Bone marrow (tissue), 2 donors: Measurements from ENCODE around the gene KLHDC4.
A peak's percentile ranks its signal among the peaks of the same experiment; 100 is the strongest.
"Not testable (repeated sequence)": the region's sequence is repeated elsewhere in the genome, so short reads cannot be mapped to it uniquely, and the experiment has no call there.

Experiments
- DNase-seq, 2 donors: peaks; one replicate each; lab custom pipeline; 2025; lab: John Stamatoyannopoulos, UW

Gene KLHDC4

GRCh38 chr16:87765776-87766484 is at the start of gene KLHDC4:
KLHDC4 (minus strand) TSS chr16:87765986; CDS start chr16:87765890, 96 bp downstream.
- DNase-seq = peak; percentile 68 to 69

DNA sequence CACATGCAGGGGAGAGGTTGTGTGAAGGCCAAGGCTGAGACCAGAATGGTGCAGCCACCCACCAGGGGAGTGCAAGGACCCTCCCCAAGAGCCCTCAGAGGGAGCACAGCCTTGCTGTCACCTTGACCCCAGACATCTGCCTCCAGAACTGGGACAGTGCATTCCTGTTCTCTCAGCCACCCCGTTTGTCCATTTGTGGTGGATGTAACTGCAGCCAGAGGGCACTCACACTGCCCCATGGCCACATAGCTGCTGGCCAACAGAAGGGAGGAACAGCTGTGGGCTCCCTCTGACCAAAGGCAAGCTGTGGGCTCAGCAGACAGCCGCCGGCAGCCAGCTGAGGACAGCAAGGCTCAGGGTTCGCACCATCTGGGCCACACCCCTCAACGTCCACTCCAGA is 49.8 kb upstream of the KLHDC4 start:
- no peak for DNase-seq

DNA sequence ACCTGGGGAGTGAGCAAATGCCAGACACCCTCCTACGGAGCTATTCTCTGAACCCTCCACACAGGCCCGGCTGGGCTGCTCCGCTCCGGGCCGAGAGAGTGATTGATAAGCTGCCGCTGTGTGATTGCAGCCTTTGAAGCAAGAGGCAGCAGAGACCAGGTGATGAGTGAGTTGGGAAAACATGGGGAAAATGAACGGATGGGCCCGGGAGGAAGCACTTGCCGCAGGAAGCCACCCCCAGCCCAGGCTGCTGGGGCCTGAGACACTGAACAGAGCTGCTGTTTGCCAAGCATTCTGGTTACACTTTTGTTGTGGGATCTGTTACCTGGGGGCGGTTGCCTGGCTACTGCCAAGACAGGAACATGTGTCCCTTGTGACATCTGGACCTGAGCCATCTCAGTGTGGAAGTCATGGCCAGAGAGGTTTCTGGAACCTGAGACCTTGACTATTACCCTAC is 46.4 kb upstream of the KLHDC4 start:
- DNase-seq = no peak

- DNase-seq = not testable (repeated sequence)
Observed at GRCh38 chr16:87811454-87811853, 45.7 kb upstream of the KLHDC4 start.

DNA sequence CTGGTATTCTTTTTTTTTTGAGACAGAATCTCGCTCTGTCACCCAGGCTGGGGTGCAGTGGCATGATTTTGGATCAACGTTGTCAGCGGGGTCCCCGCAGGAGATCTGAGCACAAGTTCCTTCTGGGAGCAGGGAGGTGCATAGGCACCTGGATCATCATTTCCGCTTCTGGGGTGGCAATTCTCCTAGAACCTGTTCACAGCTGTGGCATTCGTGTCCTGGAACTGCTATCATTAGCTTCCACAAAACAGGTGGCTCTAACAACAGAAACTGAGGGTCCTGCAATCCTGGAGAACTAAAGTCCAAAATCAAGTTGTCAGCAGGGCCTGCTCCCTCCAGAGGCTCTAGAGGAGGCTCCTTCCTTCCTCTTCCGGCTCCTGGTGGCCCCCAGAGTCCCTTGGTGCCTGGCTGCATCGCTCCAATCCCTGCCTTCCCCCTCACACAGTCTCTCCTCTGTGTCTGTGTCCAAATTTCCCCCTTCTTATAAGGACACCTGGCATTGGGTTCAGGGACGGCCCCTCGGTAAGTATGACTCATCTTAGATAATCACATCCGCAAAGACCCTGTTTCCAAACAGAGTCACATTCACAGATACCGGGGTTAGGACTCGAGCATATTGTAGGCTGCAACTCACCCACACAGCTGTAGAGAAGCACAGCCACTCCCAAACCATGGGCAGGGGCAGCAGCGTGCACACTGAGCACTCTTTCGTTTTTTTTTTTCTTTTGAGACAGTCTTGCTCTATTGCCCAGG is 43.5 kb upstream of the KLHDC4 start:
- DNase-seq = peak in 1 of 2 donors; percentile 7

DNA sequence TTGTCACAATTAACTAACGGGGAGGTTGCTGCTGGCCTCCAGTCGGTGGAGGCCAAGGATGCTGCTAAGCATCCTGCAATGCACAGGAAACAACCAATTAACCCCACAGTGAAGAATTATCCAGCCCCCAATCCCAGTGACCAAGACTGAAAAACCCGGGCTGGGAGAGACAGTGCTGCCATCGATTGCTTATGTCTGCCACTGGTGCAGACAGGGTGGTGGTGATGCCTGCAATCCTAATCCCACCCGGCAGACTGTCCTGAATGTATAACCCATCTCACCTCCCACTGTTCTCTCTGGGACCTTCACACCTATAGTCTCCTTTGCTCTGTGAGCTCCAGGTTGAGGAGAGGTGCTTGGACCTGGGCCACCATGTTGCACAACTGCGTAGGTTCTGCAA is 42.3 kb upstream of the KLHDC4 start:
- no peak for DNase-seq

- peak; percentile 38 to 85 for DNase-seq
Observed at GRCh38 chr16:87806641-87807546, 41.1 kb upstream of the KLHDC4 start.

DNA sequence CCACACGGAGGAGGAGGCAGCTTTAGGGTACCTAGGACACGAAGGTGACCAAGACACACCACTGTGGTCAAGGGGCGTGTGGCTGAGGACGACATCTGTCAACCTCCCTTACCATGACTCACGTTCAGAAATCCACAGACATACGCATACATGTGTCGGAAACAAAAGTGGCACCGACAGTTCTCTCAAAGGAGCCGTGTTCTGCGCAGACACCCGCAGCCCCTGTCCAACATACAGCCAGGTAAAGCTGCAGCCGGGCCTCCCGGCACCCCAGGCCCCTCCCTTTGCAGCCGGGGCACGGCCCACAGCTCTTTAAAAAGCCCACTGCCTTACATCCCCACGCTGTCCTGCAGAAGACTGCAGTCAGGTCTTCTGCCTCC is 40.5 kb upstream of the KLHDC4 start:
- DNase-seq = no peak

DNA sequence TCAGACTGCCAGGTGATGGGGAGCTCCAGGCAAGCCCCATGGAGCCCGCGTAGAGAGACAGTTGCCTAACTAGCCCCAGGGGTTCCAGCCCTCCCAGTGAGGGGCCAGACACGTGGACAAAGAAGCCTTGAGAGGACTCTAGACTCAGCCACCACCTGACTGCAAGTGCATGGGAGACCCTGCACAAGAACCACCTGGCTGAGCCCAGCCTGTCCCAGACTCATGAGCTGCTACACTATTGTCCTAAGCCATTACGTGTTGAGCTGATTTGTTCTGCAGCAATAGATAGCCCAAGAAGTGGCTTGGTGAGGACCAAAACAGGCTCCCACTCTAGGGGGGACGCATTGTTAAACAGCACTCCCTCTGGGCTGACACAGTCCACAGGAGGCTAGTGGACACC is 37.6 kb upstream of the KLHDC4 start:
- no peak for DNase-seq

- DNase-seq = no peak
Observed at GRCh38 chr16:87802670-87803069, 36.9 kb upstream of the KLHDC4 start.

DNA sequence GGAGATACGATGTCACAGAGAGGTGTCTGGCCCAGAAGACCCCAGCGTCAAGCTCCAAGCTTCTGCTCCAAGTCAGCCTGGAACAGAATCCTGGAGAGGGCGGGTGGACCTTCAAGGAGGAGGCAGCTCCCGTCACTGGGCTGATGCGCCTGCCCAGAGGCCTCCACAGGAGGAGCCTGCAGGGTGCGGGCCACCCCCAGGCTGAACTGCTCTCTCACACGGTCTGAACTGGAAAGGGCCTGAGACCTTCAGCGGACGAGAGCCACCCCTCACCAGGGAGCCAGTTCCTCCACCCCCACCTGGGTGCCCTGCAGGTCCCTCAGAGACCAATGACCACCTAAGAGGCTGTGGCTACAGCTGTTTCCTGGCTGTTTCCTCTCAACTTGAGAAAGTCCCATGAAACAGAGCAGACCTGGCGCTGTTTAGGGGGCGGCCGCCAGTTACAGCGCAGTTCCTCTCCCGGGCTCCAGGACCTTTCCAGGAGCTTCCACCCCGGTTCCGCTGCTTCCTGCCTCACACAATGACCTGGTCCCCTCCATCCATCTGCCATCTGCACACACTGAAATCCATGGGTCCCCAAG is 36.0 kb upstream of the KLHDC4 start:
- no peak for DNase-seq

GRCh38 chr16:87800497-87800896 is 34.7 kb upstream of the KLHDC4 start:
- DNase-seq = no peak

GRCh38 chr16:87795336-87795735 is 29.6 kb upstream of the KLHDC4 start:
- no peak for DNase-seq

- DNase-seq = no peak
Observed at GRCh38 chr16:87794485-87795078, 28.8 kb upstream of the KLHDC4 start.

DNA sequence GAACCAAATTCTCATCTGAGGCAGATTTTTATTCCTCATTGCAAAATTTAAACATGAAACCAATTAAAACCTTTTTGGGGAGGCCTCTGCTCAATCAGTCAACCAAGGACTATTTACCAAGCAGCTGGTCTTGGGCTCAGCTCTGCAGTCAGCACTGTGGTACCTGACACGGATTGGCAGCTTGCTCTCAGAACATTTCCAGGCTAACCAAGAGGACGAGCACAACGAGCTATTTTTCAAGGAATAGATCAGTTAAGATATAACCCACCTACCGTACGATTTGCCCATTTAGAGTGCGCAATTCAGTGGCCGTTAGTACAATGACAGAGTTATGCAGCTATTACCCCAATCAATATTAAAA is 26.4 kb upstream of the KLHDC4 start:
- DNase-seq = no peak

GRCh38 chr16:87791295-87792204 is 25.8 kb upstream of the KLHDC4 start:
- DNase-seq = no peak

DNA sequence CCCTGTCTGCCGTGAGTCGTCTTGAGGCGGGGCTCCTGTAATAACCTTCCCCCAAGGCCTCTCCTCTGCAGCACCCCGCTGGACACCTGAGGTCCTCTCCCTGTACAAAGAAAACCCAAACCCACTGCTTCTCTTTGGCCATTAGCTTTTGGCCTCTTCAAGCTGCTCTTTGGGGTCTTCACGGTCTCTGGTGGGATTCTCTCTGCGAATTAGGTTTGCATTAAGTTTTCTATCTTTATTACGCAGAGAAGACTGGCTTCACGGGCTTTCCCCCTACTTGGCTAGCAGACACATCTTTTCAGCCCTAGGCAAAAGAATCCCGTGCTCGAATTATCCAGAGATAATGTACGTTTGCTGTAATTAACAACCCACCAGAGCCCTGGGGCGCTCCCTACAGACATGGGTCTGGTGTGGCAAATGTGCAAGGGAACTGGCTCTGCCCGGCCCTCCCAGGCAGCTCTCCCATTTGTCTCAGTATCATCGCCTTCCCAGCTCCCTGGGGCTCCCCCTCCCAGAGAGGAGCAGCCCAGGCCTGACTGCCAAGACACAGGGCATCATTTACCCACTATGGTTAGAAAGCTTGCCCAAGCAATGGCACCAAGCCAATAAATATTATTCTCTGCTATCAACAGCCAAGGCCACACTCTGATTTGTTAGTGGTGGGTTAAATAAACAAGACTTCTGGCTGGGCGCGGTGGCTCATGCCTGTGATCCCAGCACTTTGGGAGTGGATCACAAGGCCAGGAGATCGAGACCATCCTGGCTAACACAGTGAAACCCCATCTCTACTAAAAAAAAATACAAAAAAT is 24.7 kb upstream of the KLHDC4 start:
- DNase-seq = no peak

GRCh38 chr16:87789437-87790291 is 23.9 kb upstream of the KLHDC4 start:
- DNase-seq = no peak
